ENCODE measurements around the gene TMEM123.

The TMEM123 gene

GRCh38 chr11:102426000-102426399 lies 26.6 kb downstream of the TMEM123 start:
- no peak for ATAC-seq
- TF ChIP-seq CREB5 (CRISPR knock-in tag; IDR thresholded peaks at IDR 0.05; ENCODE audit: low read depth) (no peak), POU6F1 (CRISPR knock-in tag; IDR thresholded peaks at IDR 0.05; ENCODE audit: borderline replicate concordance, low read depth) (no peak), ZFP30 (CRISPR knock-in tag; IDR thresholded peaks at IDR 0.05) (no peak), RARB (CRISPR knock-in tag; IDR thresholded peaks at IDR 0.05) (no peak), ZNF8 (CRISPR knock-in tag; IDR thresholded peaks at IDR 0.05) (no peak), TOX (CRISPR knock-in tag; IDR thresholded peaks at IDR 0.05; ENCODE audit: borderline replicate concordance) (no peak), TSHZ2 (CRISPR knock-in tag; IDR thresholded peaks at IDR 0.05) (no peak), CSRNP3 (CRISPR knock-in tag; IDR thresholded peaks at IDR 0.05) (no peak)

- no peak for ATAC-seq
- no peak for TF ChIP-seq OSR1 (CRISPR knock-in tag; IDR thresholded peaks at IDR 0.05)
- TF ChIP-seq CSRNP3 (CRISPR knock-in tag; IDR thresholded peaks at IDR 0.05), result no peak
- no peak for TF ChIP-seq ESRRG (CRISPR knock-in tag; IDR thresholded peaks at IDR 0.05)
- TF ChIP-seq TSHZ2 (CRISPR knock-in tag; IDR thresholded peaks at IDR 0.05), result no peak
- no peak for TF ChIP-seq ZNF70 (CRISPR knock-in tag; IDR thresholded peaks at IDR 0.05)
- TF ChIP-seq TCF4 (CRISPR knock-in tag; IDR thresholded peaks at IDR 0.05; ENCODE audit: borderline replicate concordance), result no peak
- TF ChIP-seq ZC3H10 (CRISPR knock-in tag; IDR thresholded peaks at IDR 0.05), result no peak
- TF ChIP-seq ZNF8 (CRISPR knock-in tag; IDR thresholded peaks at IDR 0.05), result no peak
- no peak for TF ChIP-seq ARNTL (CRISPR knock-in tag; IDR thresholded peaks at IDR 0.05; ENCODE audit: borderline replicate concordance, low read depth)
- TF ChIP-seq ISL1 (CRISPR knock-in tag; IDR thresholded peaks at IDR 0.05), result no peak
- TF ChIP-seq ZFP30 (CRISPR knock-in tag; IDR thresholded peaks at IDR 0.05), result no peak
- TF ChIP-seq POU6F1 (CRISPR knock-in tag; IDR thresholded peaks at IDR 0.05; ENCODE audit: borderline replicate concordance, low read depth), result no peak
- no peak for TF ChIP-seq CREB5 (CRISPR knock-in tag; IDR thresholded peaks at IDR 0.05; ENCODE audit: low read depth)
- TF ChIP-seq ZNF565 (CRISPR knock-in tag; conservative IDR thresholded peaks at IDR 0.05; ENCODE audit: low read depth), result no peak
- TF ChIP-seq TOX (CRISPR knock-in tag; IDR thresholded peaks at IDR 0.05; ENCODE audit: borderline replicate concordance), result no peak
Measured at GRCh38 chr11:102423936-102424335, 28.6 kb downstream of the TMEM123 start.
